H9 (cell line): ENCODE measurements around the gene NUBP1. TPM values are rescaled to one million over a fixed set of nuclear protein-coding genes. Genes with fewer than 3 reads are reported as not detected.

Experiments
- DNase-seq: peaks from one replicate; pipeline ENCODE4 v3.0.0-alpha.2; 2017
- H2AFZ ChIP-seq: one replicate; pipeline ENCODE4 v1.6.1; 2013; ENCODE audit warnings: mild to moderate bottlenecking, low read length, control low read depth, moderate library complexity
- H2AK5ac ChIP-seq: 2 replicates; pipeline ENCODE4 v1.6.1; 2013; ENCODE audit warnings: low read length, control low read depth, mixed read lengths; ENCODE audit not compliant: insufficient read length
- H2BK120ac ChIP-seq: one replicate; pipeline ENCODE4 v1.6.1; 2013; ENCODE audit warnings: low read depth, mild to moderate bottlenecking, low read length, control low read depth, inconsistent platforms; ENCODE audit not compliant: poor library complexity, severe bottlenecking
- H2BK12ac ChIP-seq: 2 replicates; pipeline ENCODE4 v1.6.1; 2013; ENCODE audit warnings: low read length, control low read depth, mixed read lengths, low read depth; ENCODE audit not compliant: insufficient read length
- H2BK15ac ChIP-seq: 2 replicates; pipeline ENCODE4 v1.6.1; 2013; ENCODE audit warnings: low read depth, low read length, control low read depth
- H2BK20ac ChIP-seq: one replicate; pipeline ENCODE4 v1.6.1; 2013; ENCODE audit warnings: low read depth, mild to moderate bottlenecking, low read length, control low read depth, inconsistent platforms; ENCODE audit not compliant: poor library complexity, severe bottlenecking
- H2BK5ac ChIP-seq: 2 replicates; pipeline ENCODE4 v1.6.1; 2013; ENCODE audit warnings: low read length, control low read depth, mixed read lengths; ENCODE audit not compliant: insufficient read length
- H3K14ac ChIP-seq: 2 replicates; pipeline ENCODE4 v1.6.1; 2013; ENCODE audit warnings: low read length, control low read depth; ENCODE audit not compliant: insufficient read depth
- H3K18ac ChIP-seq: 2 replicates; pipeline ENCODE4 v1.6.1; 2013; ENCODE audit warnings: low read depth, mild to moderate bottlenecking, mixed read lengths, low read length, control low read depth; ENCODE audit not compliant: insufficient read length
- H3K23ac ChIP-seq: 2 replicates; pipeline ENCODE4 v1.6.1; 2013; ENCODE audit warnings: low read length, control low read depth, mixed read lengths, low read depth; ENCODE audit not compliant: insufficient read length
- H3K23me2 ChIP-seq: 2 replicates; pipeline ENCODE4 v1.6.1; 2013; ENCODE audit warnings: low read depth, mild to moderate bottlenecking, mixed read lengths, low read length, control low read depth; ENCODE audit not compliant: insufficient read length, poor library complexity, severe bottlenecking
- H3K27ac ChIP-seq: 2 replicates; pipeline ENCODE4 v1.5.1; 2013; ENCODE audit warnings: low read length, control low read depth, mixed read lengths, low read depth; ENCODE audit not compliant: insufficient read length
- H3K27me3 ChIP-seq: 2 replicates; pipeline ENCODE4 v1.6.1; 2013; ENCODE audit warnings: low read length, control low read depth, inconsistent platforms; ENCODE audit not compliant: insufficient read depth
- H3K4ac ChIP-seq: 2 replicates; pipeline ENCODE4 v1.6.1; 2013; ENCODE audit warnings: low read depth, mild to moderate bottlenecking, control low read depth, inconsistent platforms, low read length, moderate library complexity
- H3K4me1 ChIP-seq: 2 replicates; pipeline ENCODE4 v1.6.1; 2013; ENCODE audit warnings: low read length, control low read depth, inconsistent platforms; ENCODE audit not compliant: insufficient read depth
- H3K4me2 ChIP-seq: 2 replicates; pipeline ENCODE4 v1.6.1; 2013; ENCODE audit warnings: low read length, control low read depth, mixed read lengths; ENCODE audit not compliant: insufficient read length, insufficient read depth
- H3K56ac ChIP-seq: 2 replicates; pipeline ENCODE4 v1.6.1; 2013; ENCODE audit warnings: low read depth, mild to moderate bottlenecking, mixed read lengths, low read length, control low read depth; ENCODE audit not compliant: insufficient read length
- H3K79me1 ChIP-seq: 2 replicates; pipeline ENCODE4 v1.6.1; 2013; ENCODE audit warnings: low read depth, mild to moderate bottlenecking, moderate library complexity, low read length, control low read depth, inconsistent platforms; ENCODE audit not compliant: insufficient read depth, poor library complexity, severe bottlenecking
- H3K79me2 ChIP-seq: 2 replicates; pipeline ENCODE4 v1.6.1; 2013; ENCODE audit warnings: low read length, control low read depth, inconsistent platforms; ENCODE audit not compliant: insufficient read depth
- H3K9ac ChIP-seq: 2 replicates; pipeline ENCODE4 v1.6.1; 2013; ENCODE audit warnings: low read length, control low read depth, mixed read lengths; ENCODE audit not compliant: insufficient read length; ENCODE audit errors: extremely low read depth
- H3K9me3 ChIP-seq: one replicate; pipeline ENCODE4 v1.6.1; 2013; ENCODE audit warnings: low read depth, low read length, inconsistent platforms; ENCODE audit not compliant: control insufficient read depth
- H3T11ph ChIP-seq: one replicate; pipeline ENCODE4 v1.6.1; 2013; ENCODE audit warnings: mild to moderate bottlenecking, low read length, control low read depth, inconsistent platforms
- H4K20me1 ChIP-seq: one replicate; pipeline ENCODE4 v1.6.1; 2013; ENCODE audit not compliant: control insufficient read depth, insufficient read length, insufficient read depth
- H4K5ac ChIP-seq: 2 replicates; pipeline ENCODE4 v1.6.1; 2013; ENCODE audit warnings: low read depth, mild to moderate bottlenecking, mixed read lengths, low read length, control low read depth; ENCODE audit not compliant: insufficient read length
- H4K8ac ChIP-seq: replicated peaks from 2 replicates; pipeline ENCODE4 v1.6.1; 2013; ENCODE audit warnings: low read length, control low read depth, mixed read lengths, low read depth; ENCODE audit not compliant: insufficient read length
- H4K91ac ChIP-seq: 2 replicates; pipeline ENCODE4 v1.6.1; 2013; ENCODE audit warnings: low read depth, mild to moderate bottlenecking, moderate library complexity, mixed read lengths, low read length, control low read depth; ENCODE audit not compliant: insufficient read length
- H3K27ac Mint-ChIP-seq, 3 experiments: 2 replicates in 2 of 3; 3 replicates in 1 of 3; pipeline ENCODE4 v1.8.0; 2020 to 2021; ENCODE audit warnings: mixed read lengths in 3 of 3, mild to moderate bottlenecking in 1 of 3, moderate library complexity in 1 of 3
- H3K27me3 Mint-ChIP-seq: 2 replicates; pipeline ENCODE4 v1.8.0; 2021; ENCODE audit warnings: low read depth, mild to moderate bottlenecking, moderate library complexity, mixed read lengths
- H3K36me3 Mint-ChIP-seq, 3 experiments: 2 replicates in 2 of 3; 3 replicates in 1 of 3; pipeline ENCODE4 v1.8.0; 2020 to 2021; ENCODE audit warnings: low read depth in 3 of 3, mixed read lengths in 3 of 3; ENCODE audit not compliant: insufficient read depth in 1 of 3
- H3K4me1 Mint-ChIP-seq, 2 experiments: 2 replicates each; pipeline ENCODE4 v1.8.0; 2020; ENCODE audit warnings: mixed read lengths in 2 of 2
- H3K4me3 Mint-ChIP-seq, 2 experiments: 2 replicates in 1 of 2; 3 replicates in 1 of 2; pipeline ENCODE4 v1.8.0; 2020 to 2021; ENCODE audit warnings: mild to moderate bottlenecking in 2 of 2, mixed read lengths in 2 of 2, moderate library complexity in 1 of 2
- H3K9me3 Mint-ChIP-seq, 2 experiments: 2 replicates in 1 of 2; 3 replicates in 1 of 2; pipeline ENCODE4 v1.8.0; 2020; ENCODE audit warnings: mild to moderate bottlenecking in 2 of 2, mixed read lengths in 2 of 2, moderate library complexity in 1 of 2
- WGBS: extraction: QIAGEN DNeasy Blood & Tissue Kit; methylation state at CpG from one replicate; pipeline ENCODE4 v1.1.7; 2013; ENCODE audit warnings: missing lambda C conversion rate, low lambda C conversion rate, mixed read lengths; ENCODE audit not compliant: insufficient read length; ENCODE audit errors: extremely low coverage; 5-methylcytosine and 5-hydroxymethylcytosine counted together
- total RNA-seq: library from RNA; stranded (reverse); gene quantifications from 2 replicates; pipeline ENCODE4 v1.2.1, GENCODE V29; 2021
- TF ChIP-seq, protein P1 (sequence below): fragments of 200-600 bp; sonication (generic); conservative IDR thresholded peaks from 3 replicates; pipeline ENCODE4 v1.8.0; 2021; ENCODE audit warnings: antibody characterized with exemption, mild to moderate bottlenecking

The NUBP1 gene
- total RNA-seq, 1 experiment from 2014 or later: 36.5 TPM

DNA sequence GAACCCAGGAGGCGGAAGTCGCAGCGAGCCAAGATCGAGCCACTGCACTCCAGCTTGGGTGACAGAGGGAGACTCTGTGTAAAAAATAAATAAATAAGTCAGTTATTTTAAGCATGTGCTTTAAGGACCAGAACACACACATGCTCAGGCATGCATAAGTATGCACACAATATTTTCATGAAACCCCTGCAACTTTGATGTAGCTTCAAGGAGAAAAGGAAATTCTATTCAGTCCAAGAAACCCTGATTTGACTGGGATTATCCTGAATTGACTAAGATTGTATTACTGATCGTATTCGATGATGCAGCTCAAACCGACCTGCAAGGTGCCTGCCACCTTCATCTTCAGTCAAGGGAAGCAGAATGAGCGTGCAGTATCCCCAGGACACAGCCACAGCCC is 49.8 kb upstream of the NUBP1 start:
- Histone ChIP-seq H3K14ac (no peak overlapping the region), H4K20me1 (no peaks in the 10 kb centered on the region), H3K9me3 (no peaks in the 10 kb centered on the region), H3K23ac (no peak overlapping the region), H4K91ac (no peak overlapping the region), H2AK5ac (no peak overlapping the region), H2BK120ac (no peak overlapping the region), H3K56ac (no peak overlapping the region), H3K4me1 (no peaks in the 10 kb centered on the region; the same call in 1 of the 2 replicates), H2AFZ (no peak overlapping the region), H2BK20ac (no peak overlapping the region), H3K27me3 (no peaks in the 10 kb centered on the region), H3T11ph (no peak overlapping the region), H3K4ac (no peak overlapping the region), H3K23me2 (no peaks in the 10 kb centered on the region), H3K4me2 (no peak overlapping the region), H4K5ac (no peak overlapping the region), H3K9ac (no peak overlapping the region), H2BK5ac (no peak overlapping the region), H3K79me2 (no peaks in the 10 kb centered on the region), H4K8ac (no peak overlapping the region), H3K27ac (no peak overlapping the region), H2BK15ac (no peak overlapping the region), H2BK12ac (no peak overlapping the region), H3K18ac (no peak overlapping the region), H3K79me1 (no peaks in the 10 kb centered on the region)
- H3K4me1 Mint-ChIP-seq: peaks cover 7 to 10% of the 10 kb centered on the region in 2 experiments
- DNase-seq: no peak
- H3K27ac Mint-ChIP-seq: no peak overlapping the region
- H3K9me3 Mint-ChIP-seq: peaks cover 4% of the 10 kb centered on the region in 2 experiments; a peak in 2 of 5 replicates
- TF ChIP-seq, protein P1, sequence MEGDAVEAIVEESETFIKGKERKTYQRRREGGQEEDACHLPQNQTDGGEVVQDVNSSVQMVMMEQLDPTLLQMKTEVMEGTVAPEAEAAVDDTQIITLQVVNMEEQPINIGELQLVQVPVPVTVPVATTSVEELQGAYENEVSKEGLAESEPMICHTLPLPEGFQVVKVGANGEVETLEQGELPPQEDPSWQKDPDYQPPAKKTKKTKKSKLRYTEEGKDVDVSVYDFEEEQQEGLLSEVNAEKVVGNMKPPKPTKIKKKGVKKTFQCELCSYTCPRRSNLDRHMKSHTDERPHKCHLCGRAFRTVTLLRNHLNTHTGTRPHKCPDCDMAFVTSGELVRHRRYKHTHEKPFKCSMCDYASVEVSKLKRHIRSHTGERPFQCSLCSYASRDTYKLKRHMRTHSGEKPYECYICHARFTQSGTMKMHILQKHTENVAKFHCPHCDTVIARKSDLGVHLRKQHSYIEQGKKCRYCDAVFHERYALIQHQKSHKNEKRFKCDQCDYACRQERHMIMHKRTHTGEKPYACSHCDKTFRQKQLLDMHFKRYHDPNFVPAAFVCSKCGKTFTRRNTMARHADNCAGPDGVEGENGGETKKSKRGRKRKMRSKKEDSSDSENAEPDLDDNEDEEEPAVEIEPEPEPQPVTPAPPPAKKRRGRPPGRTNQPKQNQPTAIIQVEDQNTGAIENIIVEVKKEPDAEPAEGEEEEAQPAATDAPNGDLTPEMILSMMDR: no peak
- H3K36me3 Mint-ChIP-seq: no peaks in the 10 kb centered on the region
- H3K4me3 Mint-ChIP-seq: no peak overlapping the region
- peaks cover 2% of the 10 kb centered on the region; the same call in 1 of the 2 replicates for H3K27me3 Mint-ChIP-seq
- no CpG with 5 or more reads among the region's 8 CpGs for WGBS
